Measurements from ENCODE around the gene GADD45G.

GADD45G gene

GRCh38 chr9:89619424-89620138, 14.8 kb downstream of the GADD45G start:
- TF ChIP-seq CTCF (IDR thresholded peaks at IDR 0.05), result no peak
- intact Hi-C loops (cut with DNase I; ENCODE audit: low total_unique reads), result no loop called here
- no peak overlapping the region for H3K27ac ChIP-seq
- no peak for DNase-seq
- no peaks in the 10 kb centered on the region for H3K9me3 ChIP-seq
- peaks cover 0 to 4% of the 10 kb centered on the region in 2 donors for H3K27me3 ChIP-seq
- no peak overlapping the region for H3K4me3 ChIP-seq
- H3K4me1 ChIP-seq, result no peaks in the 10 kb centered on the region
- no peaks in the 10 kb centered on the region for H3K36me3 ChIP-seq

GRCh38 chr9:89621031-89621430, 16.2 kb downstream of the GADD45G start:
- intact Hi-C loops (cut with DNase I; ENCODE audit: low total_unique reads), result no loop called here
- Histone ChIP-seq H3K27me3 (peaks cover 0 to 12% of the 10 kb centered on the region in 2 donors), H3K9me3 (no peaks in the 10 kb centered on the region), H3K36me3 (no peaks in the 10 kb centered on the region), H3K4me1 (no peaks in the 10 kb centered on the region), H3K27ac (no peak overlapping the region), H3K4me3 (no peak overlapping the region)
- TF ChIP-seq CTCF (IDR thresholded peaks at IDR 0.05), result no peak
- DNase-seq, result no peak

DNA sequence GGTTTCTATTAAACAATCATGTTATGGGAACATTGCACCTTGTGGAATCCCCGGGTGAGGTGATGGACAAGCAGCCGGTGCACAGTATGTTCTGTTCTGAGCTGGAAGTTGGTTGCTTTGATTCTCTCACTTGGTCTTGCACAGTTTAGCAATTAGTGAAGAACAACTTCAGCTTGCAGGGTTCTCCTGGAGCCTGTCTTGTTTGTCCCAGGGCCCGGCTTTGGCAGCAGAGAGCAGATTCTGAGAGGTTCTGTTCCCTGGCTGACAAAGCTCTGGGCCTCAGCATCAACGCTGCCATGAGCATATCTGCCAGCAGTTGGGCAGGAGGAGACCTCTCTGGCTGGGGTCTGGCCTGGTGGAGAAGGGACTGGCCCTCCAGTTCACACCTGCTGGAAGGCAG, 16.9 kb downstream of the GADD45G start:
- no peak for DNase-seq
- Histone ChIP-seq H3K36me3 (no peaks in the 10 kb centered on the region), H3K27ac (no peak overlapping the region), H3K9me3 (no peaks in the 10 kb centered on the region), H3K4me3 (no peak overlapping the region), H3K4me1 (no peaks in the 10 kb centered on the region), H3K27me3 (peaks cover 0 to 12% of the 10 kb centered on the region in 2 donors)
- intact Hi-C loops (cut with DNase I; ENCODE audit: low total_unique reads), result no loop called here
- no peak for TF ChIP-seq CTCF (IDR thresholded peaks at IDR 0.05)

DNA sequence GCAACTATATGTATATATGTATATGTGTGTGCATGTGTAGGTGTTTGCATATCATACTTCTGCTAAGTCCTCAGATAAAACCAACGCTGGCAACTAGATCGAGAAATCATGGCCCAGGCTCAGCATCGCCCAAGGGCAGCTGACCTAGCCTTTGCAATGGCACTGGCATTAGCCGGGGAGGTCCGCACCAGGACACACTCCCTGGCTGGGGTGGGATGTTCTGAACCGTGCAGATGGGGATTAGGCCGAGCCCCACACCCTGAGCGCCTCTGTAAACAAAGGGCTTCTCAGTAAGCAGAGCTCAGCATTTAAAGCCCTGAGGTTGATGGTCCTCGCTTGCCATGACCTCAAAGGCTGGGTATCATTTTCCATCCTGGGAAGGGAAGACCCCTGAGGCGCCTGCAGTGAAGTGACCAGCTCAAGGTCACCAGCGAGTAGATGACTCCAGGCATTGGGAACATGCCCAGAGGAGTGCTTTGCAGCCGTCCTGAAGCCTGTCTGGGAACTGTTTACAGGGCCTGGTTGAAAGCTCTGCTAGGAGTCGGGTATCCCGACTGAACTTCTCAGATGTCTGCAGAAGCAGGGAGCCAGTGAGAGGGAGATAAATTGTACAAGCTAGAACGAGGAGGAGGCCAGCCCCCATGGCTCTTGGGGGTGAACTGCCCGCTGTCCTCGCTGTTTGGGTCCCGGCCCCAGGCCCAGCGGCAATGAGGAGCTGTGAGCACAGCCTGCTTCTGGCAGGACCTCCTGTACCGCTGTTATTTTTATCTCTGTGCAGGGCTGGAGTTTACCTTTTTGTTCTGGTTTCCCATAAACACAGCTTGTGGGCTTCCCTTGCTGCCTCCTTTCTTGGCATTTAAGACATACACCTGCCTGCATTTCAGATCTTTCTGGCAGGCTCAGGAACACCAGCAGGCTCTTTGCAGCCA, 18.4 kb downstream of the GADD45G start:
- TF ChIP-seq CTCF (IDR thresholded peaks at IDR 0.05), result no peak
- DNase-seq, result no peak
- intact Hi-C loops (cut with DNase I; ENCODE audit: low total_unique reads), result no loop called here
- Histone ChIP-seq H3K9me3 (no peaks in the 10 kb centered on the region), H3K36me3 (no peaks in the 10 kb centered on the region), H3K4me3 (no peak overlapping the region), H3K27ac (no peak overlapping the region), H3K27me3 (peaks cover 0 to 11% of the 10 kb centered on the region in 2 donors), H3K4me1 (no peaks in the 10 kb centered on the region)

DNA sequence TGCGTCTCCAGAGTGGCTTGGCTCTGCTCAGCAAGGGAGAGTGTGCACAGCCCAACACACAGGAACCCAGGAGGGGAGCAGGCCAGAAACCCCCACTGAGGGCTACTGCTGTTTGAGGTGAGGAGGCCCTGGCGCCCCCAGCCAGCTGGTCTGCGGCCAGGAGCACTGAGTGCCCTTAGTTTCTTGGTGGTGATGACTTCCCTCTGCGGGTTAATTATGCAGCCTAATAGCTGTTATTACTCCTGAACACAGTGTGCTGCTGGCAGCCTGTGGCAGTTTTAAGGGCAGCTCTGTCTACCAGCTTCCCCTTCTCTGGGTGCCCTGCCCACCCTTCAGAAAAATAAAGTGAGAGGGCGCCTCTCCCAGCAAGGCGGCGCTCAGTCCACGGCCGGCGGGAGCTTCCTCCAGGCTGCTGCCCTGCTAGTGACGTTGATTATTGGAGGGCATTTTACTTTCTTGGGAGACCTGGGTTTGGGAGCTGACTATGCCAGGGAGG, 19.2 kb downstream of the GADD45G start:
- DNase-seq, result no peak
- no peaks in the 10 kb centered on the region for H3K4me1 ChIP-seq

More for the DNA sequence above, 19.2 kb downstream of the GADD45G start:
- Histone ChIP-seq H3K36me3 (no peaks in the 10 kb centered on the region), H3K27ac (no peak overlapping the region), H3K27me3 (peaks cover 0 to 9% of the 10 kb centered on the region in 2 donors), H3K4me3 (no peak overlapping the region), H3K9me3 (no peaks in the 10 kb centered on the region)
- no peak for TF ChIP-seq CTCF (IDR thresholded peaks at IDR 0.05)
- intact Hi-C loops (cut with DNase I; ENCODE audit: low total_unique reads), result no loop called here

Measured in tibial artery (tissue), 4 donors.